T-cell (primary cell): ENCODE data around the gene TAAR8. TPM values are rescaled to one million over a fixed set of nuclear protein-coding genes. Genes with fewer than 3 reads are reported as not detected.
"Not testable (repeated sequence)": the region's sequence is repeated elsewhere in the genome, so short reads cannot be mapped to it uniquely, and the experiment has no call there.

Experiments
- ATAC-seq, 4 experiments: fragments of 200-7000 bp in 3 of 4; fragments of 150-1000 bp in 1 of 4; cut with Tn5 transposase; replicated peaks in 1 of 4; 1 replicate in 3 of 4; 2 replicates in 1 of 4; pipeline ENCODE4 v1.10.0; 2021; ENCODE audit warnings: moderate library complexity in 3 of 4, mild to moderate bottlenecking in 2 of 4, moderate number of reproducible peaks in 1 of 4
- CTCF ChIA-PET, 2 donors: fragments of 300-600 bp; sonication (Branson Sonifier 250); formaldehyde crosslinking; loops; one replicate each; lab custom pipeline; 2022; ENCODE audit warnings: antibody characterized with exemption in 2 of 2; lab: Charles Lee
- POLR2A ChIA-PET, 2 donors: fragments of 300-600 bp; sonication (Branson Sonifier 250); formaldehyde crosslinking; loops; one replicate each; lab custom pipeline; 2022; ENCODE audit warnings: antibody characterized with exemption in 2 of 2; lab: Charles Lee
- DNase-seq, 35 experiments: peaks; one replicate each; pipeline versions ENCODE4 v3.0.0 to v3.0.0-alpha.2; 2013 to 2023
- H3K27ac ChIP-seq: one replicate; pipeline ENCODE4 v1.5.1; 2013; ENCODE audit warnings: low read length
- H3K27me3 ChIP-seq, 2 experiments: replicated peaks in 1 of 2; 1 replicate in 1 of 2; 2 replicates in 1 of 2; pipeline versions ENCODE4 v1.6.1 to v1.7.0; 2013; ENCODE audit warnings: low read length in 1 of 2, mixed read lengths in 1 of 2; ENCODE audit not compliant: control insufficient read depth in 2 of 2, insufficient read depth in 2 of 2; ENCODE audit errors: extremely low read depth in 1 of 2
- H3K36me3 ChIP-seq, 2 donors: 1 replicate in 1 of 2; 2 replicates in 1 of 2; pipeline versions ENCODE4 v1.6.1 to v1.7.0; 2013; ENCODE audit warnings: low read length in 1 of 2; ENCODE audit not compliant: control insufficient read depth in 2 of 2, insufficient read depth in 1 of 2; ENCODE audit errors: extremely low read depth in 1 of 2
- H3K4me1 ChIP-seq, 2 experiments: 1 replicate in 1 of 2; 2 replicates in 1 of 2; pipeline versions ENCODE4 v1.6.1 to v1.7.0; 2013; ENCODE audit warnings: low read length in 2 of 2, mixed read lengths in 1 of 2; ENCODE audit not compliant: insufficient read depth in 2 of 2, control insufficient read depth in 1 of 2; ENCODE audit errors: extremely low read depth in 1 of 2
- H3K4me3 ChIP-seq, 2 donors: 1 replicate in 1 of 2; 2 replicates in 1 of 2; pipeline versions ENCODE4 v1.5.1 to v1.7.0; 2013; ENCODE audit warnings: mild to moderate bottlenecking in 2 of 2, low read length in 1 of 2, moderate library complexity in 1 of 2; ENCODE audit not compliant: control insufficient read depth in 1 of 2; ENCODE audit errors: extremely low read depth in 1 of 2
- H3K9me3 ChIP-seq: 2 replicates; pipeline ENCODE4 v1.7.0; 2013
- H3K27ac Mint-ChIP-seq, 2 donors: one replicate each; pipeline ENCODE4 v1.8.0; 2020 to 2021; ENCODE audit warnings: mild to moderate bottlenecking in 2 of 2, mixed read lengths in 2 of 2
- H3K27me3 Mint-ChIP-seq, 2 donors: one replicate each; pipeline ENCODE4 v1.8.0; 2021 to 2022; ENCODE audit warnings: mixed read lengths in 2 of 2
- H3K36me3 Mint-ChIP-seq: one replicate; pipeline ENCODE4 v1.8.0; 2021; ENCODE audit warnings: mixed read lengths
- H3K4me1 Mint-ChIP-seq, 3 donors: one replicate each; pipeline ENCODE4 v1.8.0; 2020 to 2022; ENCODE audit warnings: mixed read lengths in 3 of 3, mild to moderate bottlenecking in 1 of 3
- H3K4me3 Mint-ChIP-seq, 3 donors: one replicate each; pipeline ENCODE4 v1.8.0; 2020 to 2022; ENCODE audit warnings: mild to moderate bottlenecking in 3 of 3, mixed read lengths in 3 of 3, moderate library complexity in 3 of 3
- H3K9me3 Mint-ChIP-seq, 3 donors: one replicate each; pipeline ENCODE4 v1.8.0; 2020 to 2022; ENCODE audit warnings: mixed read lengths in 3 of 3
- WGBS: methylation state at CpG from one replicate; pipeline ENCODE4 v1.1.5; 2013; ENCODE audit warnings: missing lambda C conversion rate; ENCODE audit not compliant: insufficient coverage; 5-methylcytosine and 5-hydroxymethylcytosine counted together
- total RNA-seq, 35 experiments: library from RNA in 6 of 35; stranded (reverse) in 6 of 35; fragments of 120-200 nt in 1 of 35; gene quantifications; one replicate each; pipeline versions ENCODE4 v1.2.1 to v1.2.4 and lab custom pipeline; 2013 to 2026

TAAR8 gene
- total RNA-seq, 5 donors from 2014 or later (not counting 1 experiment from before 2014, with no cell fraction given) = not detected

GRCh38 chr6:132537145-132537544 lies 15.3 kb upstream of the TAAR8 start:
- ATAC-seq = no peak
- no peaks in the 10 kb centered on the region for H3K36me3 ChIP-seq
- Mint-ChIP-seq H3K27me3 (peaks cover 13 to 33% of the 10 kb centered on the region in 2 donors), H3K27ac (no peak overlapping the region), H3K36me3 (no peaks in the 10 kb centered on the region), H3K4me1 (no peaks in the 10 kb centered on the region), H3K4me3 (no peak overlapping the region), H3K9me3 (peaks cover 0 to 5% (median 0%) of the 10 kb centered on the region in 3 donors)
- 50% methylated on average over 1 of the region's 3 CpGs for WGBS
- H3K4me1 ChIP-seq = no peaks in the 10 kb centered on the region
- no peak overlapping the region for H3K27ac ChIP-seq
- H3K27me3 ChIP-seq = peaks cover 0 to 2% of the 10 kb centered on the region in 2 experiments
- no peak for DNase-seq
- no peak overlapping the region for H3K4me3 ChIP-seq
- CTCF ChIA-PET = no interaction called here
- POLR2A ChIA-PET = no interaction called here
- no peaks in the 10 kb centered on the region for H3K9me3 ChIP-seq

- CTCF ChIA-PET = interaction anchor here in 1 of 2 donors (0.7 kb wide), 1 partner anchor 237 kb away, joined by 3 read pairs; no protein-coding TSS in a partner anchor
- no peaks in the 10 kb centered on the region for H3K36me3 Mint-ChIP-seq
- no peaks in the 10 kb centered on the region for H3K4me1 Mint-ChIP-seq
- H3K4me3 ChIP-seq = no peak within 1 kb of the TSS
- no peak within 1 kb of the TSS for H3K4me3 Mint-ChIP-seq
- no peaks in the 10 kb centered on the region for H3K36me3 ChIP-seq
- no peaks in the 10 kb centered on the region for H3K4me1 ChIP-seq
- DNase-seq (no peak), ATAC-seq (no peak)
- no peaks in the 10 kb centered on the region for H3K9me3 ChIP-seq
- H3K9me3 Mint-ChIP-seq = peaks cover 0 to 5% (median 0%) of the 10 kb centered on the region in 3 donors
- H3K27ac ChIP-seq = no peak within 1 kb of the TSS
- H3K27ac Mint-ChIP-seq = no peak within 1 kb of the TSS
- peaks cover 13 to 37% of the 10 kb centered on the region in 2 donors for H3K27me3 Mint-ChIP-seq
- H3K27me3 ChIP-seq = peaks cover 0 to 2% of the 10 kb centered on the region in 2 experiments
- whole genome bisulfite sequencing = 81% methylated on average over 3 of the region's 4 CpGs
- POLR2A ChIA-PET = no interaction called here
These were observed 14.5 kb upstream of the TAAR8 start, which contains the start of gene TAAR9 for GRCh38 chr6:132537977-132538376. TSS of gene TAAR9 (plus strand) at chr6:132538277. CDS start at chr6:132538290, 13 bp downstream.

GRCh38 chr6:132544826-132545225 lies 7.6 kb upstream of the TAAR8 start:
- ATAC-seq = no peak
- Mint-ChIP-seq H3K36me3 (no peaks in the 10 kb centered on the region), H3K27me3 (peaks cover 4 to 28% of the 10 kb centered on the region in 2 donors), H3K9me3 (no peaks in the 10 kb centered on the region), H3K27ac (no peak overlapping the region), H3K4me1 (no peaks in the 10 kb centered on the region), H3K4me3 (no peak overlapping the region)
- H3K9me3 ChIP-seq = no peaks in the 10 kb centered on the region
- no peaks in the 10 kb centered on the region for H3K36me3 ChIP-seq
- no peak for DNase-seq
- H3K4me1 ChIP-seq = no peaks in the 10 kb centered on the region
- ChIA-PET CTCF (no interaction called here), POLR2A (no interaction called here)
- no peaks in the 10 kb centered on the region for H3K27me3 ChIP-seq
- H3K4me3 ChIP-seq = no peak overlapping the region
- no peak overlapping the region for H3K27ac ChIP-seq

- Histone ChIP-seq H3K27me3 (peaks cover 0 to 5% of the 10 kb centered on the region in 2 experiments), H3K9me3 (no peaks in the 10 kb centered on the region), H3K36me3 (no peaks in the 10 kb centered on the region), H3K4me3 (no peak overlapping the region), H3K4me1 (no peaks in the 10 kb centered on the region), H3K27ac (no peak overlapping the region)
- no peak for ATAC-seq
- Mint-ChIP-seq H3K27ac (no peak overlapping the region), H3K4me3 (no peak overlapping the region), H3K36me3 (no peaks in the 10 kb centered on the region), H3K27me3 (peaks cover 9 to 17% of the 10 kb centered on the region in 2 donors), H3K9me3 (no peaks in the 10 kb centered on the region), H3K4me1 (no peaks in the 10 kb centered on the region)
- ChIA-PET POLR2A (no interaction called here), CTCF (no interaction called here)
- no peak for DNase-seq
- 92% methylated on average over 4 of the region's 4 CpGs for WGBS
These were observed 3.6 kb upstream of the TAAR8 start for GRCh38 chr6:132548746-132549463.

GRCh38 chr6:132551214-132551613 lies 1.3 kb upstream of the TAAR8 start:
- Histone ChIP-seq H3K9me3 (no peaks in the 10 kb centered on the region), H3K36me3 (no peaks in the 10 kb centered on the region), H3K4me3 (no peak overlapping the region), H3K4me1 (no peaks in the 10 kb centered on the region), H3K27ac (no peak overlapping the region), H3K27me3 (peaks cover 0 to 5% of the 10 kb centered on the region in 2 experiments)
- no peaks in the 10 kb centered on the region for H3K4me1 Mint-ChIP-seq
- no peaks in the 10 kb centered on the region for H3K9me3 Mint-ChIP-seq
- CTCF ChIA-PET = no interaction called here
- H3K27me3 Mint-ChIP-seq = peaks cover 15 to 28% of the 10 kb centered on the region in 2 donors
- 78% methylated on average over 1 of the region's 4 CpGs for WGBS
- POLR2A ChIA-PET = no interaction called here
- H3K4me3 Mint-ChIP-seq = no peak overlapping the region
- no peaks in the 10 kb centered on the region for H3K36me3 Mint-ChIP-seq
- H3K27ac Mint-ChIP-seq = no peak overlapping the region
- ATAC-seq (no peak), DNase-seq (no peak)

- ChIA-PET CTCF (interaction anchor here in 1 of 2 donors (0.6 kb wide), 1 partner anchor 1379 kb away, joined by 9 read pairs; no protein-coding TSS in a partner anchor), POLR2A (interaction anchor here in 1 of 2 donors (0.6 kb wide), 1 partner anchor 12 kb away, joined by 3 read pairs; no protein-coding TSS in a partner anchor)
These were observed 7.6 kb downstream of the TAAR8 start for GRCh38 chr6:132560087-132560486.

More at GRCh38 chr6:132560087-132560486, 7.6 kb downstream of the TAAR8 start:
- DNase-seq, H3K4me1 ChIP-seq, H3K27me3 ChIP-seq, H3K27ac Mint-ChIP-seq, H3K36me3 Mint-ChIP-seq, H3K9me3 ChIP-seq, H3K4me3 ChIP-seq, H3K4me3 Mint-ChIP-seq, H3K9me3 Mint-ChIP-seq, ATAC-seq, H3K27ac ChIP-seq, H3K36me3 ChIP-seq, H3K4me1 Mint-ChIP-seq: not testable (repeated sequence)
- peaks cover 27 to 33% of the 10 kb centered on the region in 2 donors for H3K27me3 Mint-ChIP-seq
- no CpG with 5 or more reads among the region's 3 CpGs for WGBS
